C4-2B (cell line): ENCODE measurements around the gene MCF2L2.

Experiments used
- ZFX ChIP-seq: fragments of 450-650 bp; IDR thresholded peaks from 2 replicates; pipeline ENCODE4 v1.6.1; 2017
- TF ChIP-seq, protein P1 (sequence below): fragments of 450-650 bp; conservative IDR thresholded peaks from 2 replicates; pipeline ENCODE4 v1.5.1; 2017; ENCODE audit warnings: mild to moderate bottlenecking

DNA sequence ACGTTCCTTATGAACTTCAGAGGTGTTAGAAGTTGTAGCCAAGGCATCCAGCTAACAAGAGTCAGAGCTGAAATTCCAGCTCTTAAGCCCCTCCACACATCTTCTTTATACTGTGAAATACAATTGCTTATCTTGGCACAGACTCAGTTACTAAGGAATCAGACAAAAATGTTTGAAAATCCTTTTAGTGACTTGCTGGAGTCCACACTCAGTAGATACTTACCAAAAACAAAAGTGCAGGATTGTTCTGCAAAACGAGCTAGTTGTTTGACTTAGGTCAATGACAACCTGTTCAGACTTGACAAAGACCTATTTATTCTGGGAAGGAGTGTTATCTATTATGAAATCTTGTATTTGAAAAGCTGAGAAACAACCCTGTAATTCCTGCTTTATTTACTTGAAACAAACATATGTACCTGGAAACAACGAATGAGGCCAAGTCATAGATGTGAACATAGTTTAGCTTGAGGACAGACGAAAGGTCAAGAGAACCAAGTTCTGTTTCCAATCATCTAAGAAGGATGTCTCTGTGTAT lies 136.9 kb downstream of the MCF2L2 start:
- TF ChIP-seq, protein P1, sequence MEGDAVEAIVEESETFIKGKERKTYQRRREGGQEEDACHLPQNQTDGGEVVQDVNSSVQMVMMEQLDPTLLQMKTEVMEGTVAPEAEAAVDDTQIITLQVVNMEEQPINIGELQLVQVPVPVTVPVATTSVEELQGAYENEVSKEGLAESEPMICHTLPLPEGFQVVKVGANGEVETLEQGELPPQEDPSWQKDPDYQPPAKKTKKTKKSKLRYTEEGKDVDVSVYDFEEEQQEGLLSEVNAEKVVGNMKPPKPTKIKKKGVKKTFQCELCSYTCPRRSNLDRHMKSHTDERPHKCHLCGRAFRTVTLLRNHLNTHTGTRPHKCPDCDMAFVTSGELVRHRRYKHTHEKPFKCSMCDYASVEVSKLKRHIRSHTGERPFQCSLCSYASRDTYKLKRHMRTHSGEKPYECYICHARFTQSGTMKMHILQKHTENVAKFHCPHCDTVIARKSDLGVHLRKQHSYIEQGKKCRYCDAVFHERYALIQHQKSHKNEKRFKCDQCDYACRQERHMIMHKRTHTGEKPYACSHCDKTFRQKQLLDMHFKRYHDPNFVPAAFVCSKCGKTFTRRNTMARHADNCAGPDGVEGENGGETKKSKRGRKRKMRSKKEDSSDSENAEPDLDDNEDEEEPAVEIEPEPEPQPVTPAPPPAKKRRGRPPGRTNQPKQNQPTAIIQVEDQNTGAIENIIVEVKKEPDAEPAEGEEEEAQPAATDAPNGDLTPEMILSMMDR, result no peak
- TF ChIP-seq ZFX, result no peak
